Measurements from ENCODE around the gene SPRY1.

Gene SPRY1

DNA sequence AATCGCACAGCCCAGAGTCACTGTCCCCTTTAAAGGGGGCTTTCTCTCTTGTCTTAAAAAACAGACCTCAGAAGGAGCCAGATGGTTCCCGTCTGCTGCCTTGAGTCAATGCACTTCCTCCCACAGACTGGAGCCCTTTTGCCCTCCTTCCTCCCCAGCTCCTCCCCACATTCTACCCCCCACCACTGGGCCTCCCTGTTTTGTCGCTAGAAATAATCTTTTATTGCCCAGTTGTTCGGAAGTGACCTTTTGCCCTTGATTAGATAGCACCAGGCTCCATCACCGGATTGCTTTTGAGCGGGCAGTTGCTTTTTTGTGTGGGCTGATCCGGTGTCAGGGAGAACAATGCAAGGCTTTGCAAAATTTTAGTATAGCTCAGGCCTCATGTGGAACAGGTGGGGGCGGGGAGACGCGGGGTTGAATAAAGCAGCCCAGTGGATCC, 47.7 kb downstream of the SPRY1 start:
- DNase-seq (ENCODE audit: low spot score), result peak; percentile 86

DNA sequence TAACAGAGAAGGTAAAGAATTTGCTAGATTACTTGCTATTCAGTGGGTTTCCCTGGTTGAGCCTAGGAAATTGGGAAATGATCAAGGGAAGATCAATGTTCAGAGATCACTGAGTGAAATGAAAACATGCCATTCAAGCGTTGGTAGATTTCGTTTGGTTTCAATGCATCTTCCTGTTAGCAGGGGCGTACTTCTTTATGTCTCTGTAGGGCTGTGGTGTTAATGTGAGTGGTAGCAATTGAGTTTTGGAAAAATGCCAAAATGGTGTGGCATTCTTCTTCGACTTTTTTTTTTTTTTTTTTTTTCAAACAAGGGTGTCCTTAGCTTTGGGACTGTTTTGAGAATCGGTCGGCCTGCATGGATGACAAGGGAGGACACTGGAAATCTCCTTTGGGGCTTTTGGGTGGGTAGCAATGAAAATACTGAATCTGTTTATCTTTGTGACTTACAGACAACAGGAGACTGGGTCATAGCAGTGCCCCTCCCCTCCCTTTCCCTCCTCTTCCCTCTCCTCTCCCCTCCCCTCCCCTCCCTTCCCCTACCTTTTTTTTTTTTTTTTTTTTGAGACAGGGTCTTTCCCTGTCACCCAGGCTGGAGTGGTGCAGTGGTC, 50.4 kb downstream of the SPRY1 start:
- no peak for DNase-seq (ENCODE audit: low spot score)

DNA sequence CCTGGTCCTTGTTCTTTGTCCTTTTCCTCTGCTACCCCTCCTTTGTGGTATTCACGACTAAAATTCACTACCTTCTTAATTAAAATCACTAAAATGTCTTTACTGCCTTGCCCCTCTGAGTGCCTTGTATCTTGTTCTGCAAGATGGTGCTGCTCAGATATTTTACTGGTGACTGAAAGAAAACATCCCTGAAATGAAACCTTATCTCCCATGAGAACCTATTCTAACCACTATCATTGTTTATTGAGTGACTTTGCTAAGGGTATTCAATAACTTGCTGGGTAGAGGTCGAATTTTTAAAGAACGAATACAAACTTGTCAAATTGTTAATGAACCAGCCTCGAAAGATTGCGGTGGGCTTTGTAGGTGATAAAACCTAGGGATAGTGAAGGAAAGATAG, 52.8 kb downstream of the SPRY1 start:
- DNase-seq (ENCODE audit: low spot score), result no peak

DNA sequence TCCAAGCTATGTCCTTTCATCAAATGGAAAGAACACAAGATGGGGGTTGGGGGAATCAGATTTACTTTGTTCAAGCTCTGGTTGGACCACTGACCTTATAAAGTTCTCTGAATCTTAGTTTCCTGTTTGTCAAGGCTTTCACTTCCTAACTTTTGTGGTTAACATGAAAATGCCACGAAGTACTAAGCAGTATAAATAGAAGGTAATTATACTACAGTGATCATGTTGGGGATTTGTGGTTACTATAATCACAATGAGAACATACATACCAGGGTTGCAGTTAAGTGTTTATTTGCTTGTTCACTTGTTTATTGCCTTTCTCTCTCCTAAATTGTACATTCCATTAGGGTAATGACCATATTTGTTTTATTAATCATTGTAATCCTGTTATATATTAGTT, 53.2 kb downstream of the SPRY1 start:
- DNase-seq (ENCODE audit: low spot score), result no peak

DNA sequence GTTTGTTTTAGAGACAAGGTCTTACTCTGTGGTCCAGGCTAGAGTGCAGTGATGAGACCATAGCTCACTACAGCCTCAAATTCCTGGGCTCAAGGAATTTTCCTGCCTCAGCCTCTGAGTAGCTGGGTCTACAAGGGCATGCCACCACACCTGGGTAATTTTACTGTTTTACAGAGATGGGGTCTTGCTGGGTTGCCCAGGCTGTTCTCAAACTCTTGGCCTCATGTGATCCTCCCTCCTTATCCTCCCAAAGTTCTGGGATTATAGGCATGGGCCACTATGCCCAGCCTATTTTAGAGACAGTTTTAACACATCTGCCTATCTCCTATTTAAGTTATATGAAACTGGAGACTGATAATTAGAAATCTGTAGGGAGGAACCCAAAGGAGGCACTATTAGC, 53.8 kb downstream of the SPRY1 start:
- DNase-seq (ENCODE audit: low spot score), result no peak

DNA sequence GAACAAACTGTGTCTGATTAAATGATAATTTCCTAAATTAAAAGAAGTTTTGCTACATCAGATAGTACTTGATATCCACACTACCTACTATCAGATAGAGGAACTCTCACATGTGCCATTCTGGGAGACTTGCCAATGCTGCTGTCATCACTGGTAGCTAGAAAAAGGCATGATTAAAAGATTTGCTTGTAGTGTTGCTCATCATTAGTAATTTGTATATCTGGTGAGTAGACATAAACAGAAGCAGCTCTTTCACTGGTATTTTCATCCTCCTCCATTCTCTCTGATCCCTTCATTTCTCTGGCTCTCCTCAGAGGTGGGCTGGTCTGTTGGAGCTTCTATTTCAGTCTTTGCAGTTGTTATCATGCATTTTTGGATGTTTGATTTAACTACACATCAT, 56.0 kb downstream of the SPRY1 start:
- DNase-seq (ENCODE audit: low spot score), result no peak

DNA sequence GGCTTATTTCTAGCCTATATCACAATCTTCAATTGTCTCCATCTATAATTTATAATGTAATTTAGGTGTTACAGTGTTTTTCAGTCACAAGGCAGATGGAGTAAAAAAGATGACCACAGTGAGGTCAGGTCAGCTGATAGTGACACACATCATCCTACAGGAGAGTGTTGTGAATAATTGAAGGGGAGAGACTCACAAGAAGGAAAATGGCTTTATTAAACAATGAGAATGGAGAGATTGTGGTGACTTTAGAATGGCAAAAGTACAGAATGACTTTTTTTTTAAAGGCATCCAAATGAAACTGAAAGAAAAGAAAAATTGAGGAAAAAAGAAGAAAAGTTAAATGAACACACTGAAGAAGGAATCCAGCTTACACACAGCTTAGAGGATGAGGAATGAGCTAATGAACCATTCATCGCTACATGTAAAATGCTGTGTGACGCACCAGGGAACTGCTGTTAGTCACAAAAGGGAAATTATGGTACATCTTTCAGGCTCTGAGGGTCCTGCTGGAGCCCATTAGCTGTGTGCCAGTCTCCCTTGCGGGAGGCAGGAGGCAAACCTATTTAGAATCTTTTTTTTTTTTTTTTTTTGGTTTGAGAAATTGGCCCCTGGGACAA, 56.6 kb downstream of the SPRY1 start:
- no peak for DNase-seq (ENCODE audit: low spot score)

All from ecto neural progenitor cell (in vitro differentiated cells).